Fibroblast of villous mesenchyme (primary cell): Measurements from ENCODE around the gene METTL18. TPM values are rescaled to one million over a fixed set of nuclear protein-coding genes. Genes with fewer than 3 reads are reported as not detected.

ENCODE experiments used
- DNase-seq: peaks from one replicate; pipeline ENCODE4 v3.0.0-alpha.2; 2010; ENCODE audit warnings: low read depth
- H3K4me3 ChIP-seq: 2 replicates; pipeline ENCODE4 v1.5.1; 2011; ENCODE audit warnings: low read depth, mild to moderate bottlenecking, low read length
- CTCF ChIP-seq: IDR thresholded peaks from 2 replicates; pipeline ENCODE4 v1.5.1; 2012; ENCODE audit warnings: low read depth, mild to moderate bottlenecking, low read length; ENCODE audit not compliant: insufficient read depth
- total RNA-seq: library from RNA; depleted of rRNA; stranded (reverse); fragments of >200 nt; gene quantifications from 2 replicates; pipeline ENCODE4 v1.2.3, GENCODE V29; 2012

The METTL18 gene
- total RNA-seq, 1 donor: 6.5 TPM

GRCh38 chr1:169779150-169779549, 15.6 kb downstream of the METTL18 start:
- no peak for DNase-seq
- no peak for TF ChIP-seq CTCF
- no peak overlapping the region for H3K4me3 ChIP-seq

- no peak for DNase-seq
- no peak overlapping the region for H3K4me3 ChIP-seq
- TF ChIP-seq CTCF: no peak
These were observed 18.3 kb downstream of the METTL18 start for GRCh38 chr1:169776440-169776839.

GRCh38 chr1:169768161-169768560, 26.5 kb downstream of the METTL18 start:
- DNase-seq: no peak
- no peak for TF ChIP-seq CTCF
- no peak overlapping the region for H3K4me3 ChIP-seq

GRCh38 chr1:169765580-169766331, 29.0 kb downstream of the METTL18 start:
- DNase-seq: no peak
- H3K4me3 ChIP-seq: no peak overlapping the region
- no peak for TF ChIP-seq CTCF

- no peak for TF ChIP-seq CTCF
- no peak overlapping the region for H3K4me3 ChIP-seq
- DNase-seq: no peak
These were observed 29.8 kb downstream of the METTL18 start for GRCh38 chr1:169764919-169765318.

- no peak overlapping the region for H3K4me3 ChIP-seq
- TF ChIP-seq CTCF: no peak
- DNase-seq: no peak
These were observed 32.0 kb downstream of the METTL18 start for GRCh38 chr1:169762699-169763098.

GRCh38 chr1:169759038-169759437, 35.7 kb downstream of the METTL18 start:
- no peak for DNase-seq
- TF ChIP-seq CTCF: no peak
- H3K4me3 ChIP-seq: no peak overlapping the region
